ENCODE data around the gene C15orf62. TPM values are rescaled to one million over a fixed set of nuclear protein-coding genes. Genes with fewer than 3 reads are reported as not detected.

Gene C15orf62
- total and polyA plus RNA-seq, 2 donors (not counting 1 experiment from before 2014, with no cell fraction given): 0.02 to 0.17 TPM

DNA sequence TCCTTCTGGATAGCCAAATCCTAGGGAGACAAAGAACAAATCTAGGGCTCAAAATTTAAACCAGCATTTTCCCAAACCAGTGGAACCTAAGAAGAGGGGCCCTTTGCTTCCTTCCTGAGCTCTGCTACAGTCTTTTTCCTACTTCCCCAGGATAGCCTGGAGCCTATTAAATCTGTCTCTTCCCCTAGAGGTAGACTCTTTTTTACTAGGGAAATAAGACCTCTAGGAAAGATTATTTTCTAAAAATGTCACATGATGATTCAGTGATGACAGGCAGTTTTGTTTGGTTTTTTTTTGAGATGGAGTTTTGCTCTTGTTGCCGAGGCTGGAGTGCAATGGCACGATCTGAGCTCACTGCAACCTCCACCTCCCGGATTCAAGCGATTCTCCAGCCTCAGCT is 33.2 kb upstream of the C15orf62 start:
- Histone ChIP-seq H2AFZ (ENCODE audit: low read length) (no peak overlapping the region), H3K27me3 (ENCODE audit: control insufficient read depth, insufficient read depth, low read length) (no peaks in the 10 kb centered on the region), H3K79me2 (ENCODE audit: control insufficient read depth, insufficient read depth, low read length) (no peaks in the 10 kb centered on the region), H3K4me1 (ENCODE audit: control insufficient read depth, extremely low read depth, insufficient read depth, low read length) (no peaks in the 10 kb centered on the region), H3K36me3 (ENCODE audit: control insufficient read depth, insufficient read depth, low read length) (peaks cover 2% of the 10 kb centered on the region), H3K9ac (ENCODE audit: insufficient read depth, low read length) (no peak overlapping the region), H3K9me3 (ENCODE audit: control insufficient read depth, insufficient read depth, low read depth, low read length) (no peaks in the 10 kb centered on the region), H3K4me3 (replicated peaks in 1 of 4; ENCODE audit: control extremely low read depth in 1 of 4, insufficient read depth in 1 of 4, low read depth in 3 of 4, low read length in 4 of 4) (no peak overlapping the region), H4K20me1 (ENCODE audit: control insufficient read depth, extremely low read depth, insufficient read depth, low read length) (no peaks in the 10 kb centered on the region), H3K4me2 (ENCODE audit: extremely low read depth, insufficient read depth, low read length) (no peak overlapping the region), H3K27ac (ENCODE audit: insufficient read depth, low read length) (no peak overlapping the region)
- TF ChIP-seq, protein P1, sequence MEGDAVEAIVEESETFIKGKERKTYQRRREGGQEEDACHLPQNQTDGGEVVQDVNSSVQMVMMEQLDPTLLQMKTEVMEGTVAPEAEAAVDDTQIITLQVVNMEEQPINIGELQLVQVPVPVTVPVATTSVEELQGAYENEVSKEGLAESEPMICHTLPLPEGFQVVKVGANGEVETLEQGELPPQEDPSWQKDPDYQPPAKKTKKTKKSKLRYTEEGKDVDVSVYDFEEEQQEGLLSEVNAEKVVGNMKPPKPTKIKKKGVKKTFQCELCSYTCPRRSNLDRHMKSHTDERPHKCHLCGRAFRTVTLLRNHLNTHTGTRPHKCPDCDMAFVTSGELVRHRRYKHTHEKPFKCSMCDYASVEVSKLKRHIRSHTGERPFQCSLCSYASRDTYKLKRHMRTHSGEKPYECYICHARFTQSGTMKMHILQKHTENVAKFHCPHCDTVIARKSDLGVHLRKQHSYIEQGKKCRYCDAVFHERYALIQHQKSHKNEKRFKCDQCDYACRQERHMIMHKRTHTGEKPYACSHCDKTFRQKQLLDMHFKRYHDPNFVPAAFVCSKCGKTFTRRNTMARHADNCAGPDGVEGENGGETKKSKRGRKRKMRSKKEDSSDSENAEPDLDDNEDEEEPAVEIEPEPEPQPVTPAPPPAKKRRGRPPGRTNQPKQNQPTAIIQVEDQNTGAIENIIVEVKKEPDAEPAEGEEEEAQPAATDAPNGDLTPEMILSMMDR (conservative IDR thresholded peaks at IDR 0.05 in 1 of 2, IDR thresholded peaks at IDR 0.05 in 1 of 2; ENCODE audit: low read depth in 1 of 2, low read length in 2 of 2): no peak
- no peak for TF ChIP-seq EZH2 (IDR thresholded peaks at IDR 0.05; ENCODE audit: low read length, missing control alignments)
- DNase-seq (ENCODE audit: low read depth in 2 of 2): no peak

DNA sequence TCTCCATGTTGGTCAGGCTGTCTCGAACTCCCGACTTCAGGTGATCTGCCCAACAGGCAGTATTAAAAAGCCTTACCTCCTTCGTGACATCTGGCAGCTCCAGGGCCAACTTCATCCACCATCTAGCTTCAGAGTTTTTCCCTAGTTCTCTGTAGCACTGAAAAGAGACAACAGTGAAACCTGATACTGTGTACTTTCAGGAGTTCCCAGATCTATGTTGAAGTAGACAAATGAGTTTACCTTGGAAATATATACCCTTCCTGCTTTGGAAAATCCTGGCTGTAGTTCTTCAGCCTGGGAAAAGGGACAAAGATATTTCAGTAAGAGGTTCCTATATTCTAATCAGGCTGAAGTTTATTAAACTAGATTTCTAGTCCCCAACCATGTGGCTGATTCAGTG is 32.7 kb upstream of the C15orf62 start:
- H3K27ac ChIP-seq (ENCODE audit: insufficient read depth, low read length): no peak overlapping the region
- H3K4me1 ChIP-seq (ENCODE audit: control insufficient read depth, extremely low read depth, insufficient read depth, low read length): no peaks in the 10 kb centered on the region
- H3K9ac ChIP-seq (ENCODE audit: insufficient read depth, low read length): no peak overlapping the region
- peaks cover 2% of the 10 kb centered on the region for H3K36me3 ChIP-seq (ENCODE audit: control insufficient read depth, insufficient read depth, low read length)
- DNase-seq (ENCODE audit: low read depth in 2 of 2): no peak
- TF ChIP-seq, protein P1 (conservative IDR thresholded peaks at IDR 0.05 in 1 of 2, IDR thresholded peaks at IDR 0.05 in 1 of 2; ENCODE audit: low read depth in 1 of 2, low read length in 2 of 2): no peak
- TF ChIP-seq EZH2 (IDR thresholded peaks at IDR 0.05; ENCODE audit: low read length, missing control alignments): no peak
- no peaks in the 10 kb centered on the region for H3K27me3 ChIP-seq (ENCODE audit: control insufficient read depth, insufficient read depth, low read length)
- no peak overlapping the region for H3K4me3 ChIP-seq (replicated peaks in 1 of 4; ENCODE audit: control extremely low read depth in 1 of 4, insufficient read depth in 1 of 4, low read depth in 3 of 4, low read length in 4 of 4)
- no peaks in the 10 kb centered on the region for H4K20me1 ChIP-seq (ENCODE audit: control insufficient read depth, extremely low read depth, insufficient read depth, low read length)
- H3K4me2 ChIP-seq (ENCODE audit: extremely low read depth, insufficient read depth, low read length): no peak overlapping the region
- no peaks in the 10 kb centered on the region for H3K9me3 ChIP-seq (ENCODE audit: control insufficient read depth, insufficient read depth, low read depth, low read length)
- no peak overlapping the region for H2AFZ ChIP-seq (ENCODE audit: low read length)
- no peaks in the 10 kb centered on the region for H3K79me2 ChIP-seq (ENCODE audit: control insufficient read depth, insufficient read depth, low read length)

- Histone ChIP-seq H3K9me3 (ENCODE audit: control insufficient read depth, insufficient read depth, low read depth, low read length) (no peaks in the 10 kb centered on the region), H3K4me3 (replicated peaks in 1 of 4; ENCODE audit: control extremely low read depth in 1 of 4, insufficient read depth in 1 of 4, low read depth in 3 of 4, low read length in 4 of 4) (no peak overlapping the region), H3K9ac (ENCODE audit: insufficient read depth, low read length) (no peak overlapping the region), H3K4me2 (ENCODE audit: extremely low read depth, insufficient read depth, low read length) (no peak overlapping the region), H4K20me1 (ENCODE audit: control insufficient read depth, extremely low read depth, insufficient read depth, low read length) (no peaks in the 10 kb centered on the region), H3K79me2 (ENCODE audit: control insufficient read depth, insufficient read depth, low read length) (no peaks in the 10 kb centered on the region), H3K27ac (ENCODE audit: insufficient read depth, low read length) (no peak overlapping the region), H2AFZ (ENCODE audit: low read length) (no peak overlapping the region), H3K27me3 (ENCODE audit: control insufficient read depth, insufficient read depth, low read length) (no peaks in the 10 kb centered on the region), H3K36me3 (ENCODE audit: control insufficient read depth, insufficient read depth, low read length) (peaks cover 2% of the 10 kb centered on the region), H3K4me1 (ENCODE audit: control insufficient read depth, extremely low read depth, insufficient read depth, low read length) (peaks cover 6% of the 10 kb centered on the region)
- no peak for DNase-seq (ENCODE audit: low read depth in 2 of 2)
- TF ChIP-seq EZH2 (IDR thresholded peaks at IDR 0.05; ENCODE audit: low read length, missing control alignments): no peak
- TF ChIP-seq, protein P1 (conservative IDR thresholded peaks at IDR 0.05 in 1 of 2, IDR thresholded peaks at IDR 0.05 in 1 of 2; ENCODE audit: low read depth in 1 of 2, low read length in 2 of 2): no peak
These were observed 30.7 kb upstream of the C15orf62 start for GRCh38 chr15:40739047-40739446.

Data from fibroblast of lung (primary cell).